Fibroblast of skin of scalp (primary cell): ENCODE data around the gene TMOD2.

Source experiments
- DNase-seq: peaks from one replicate; pipeline ENCODE4 v3.0.0-alpha.2; 2013

Gene TMOD2

DNA sequence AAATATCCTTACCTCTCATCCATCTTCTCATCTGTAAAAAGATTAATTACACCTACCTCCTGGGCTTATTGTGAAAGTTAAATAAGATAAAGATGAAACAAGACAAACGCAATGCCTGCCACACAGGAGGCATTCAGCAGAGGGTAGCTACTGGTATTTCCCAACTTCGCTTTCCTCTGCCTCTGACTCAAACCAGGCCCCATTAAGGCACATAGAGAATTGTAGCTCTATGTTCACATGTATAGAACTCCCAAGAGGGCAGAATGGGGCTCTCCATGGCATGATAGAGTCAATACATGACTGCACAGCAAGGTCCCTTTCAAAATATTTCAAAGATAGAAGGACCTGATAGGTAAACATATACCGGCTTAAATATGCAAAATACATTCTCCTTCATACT, 15.3 kb upstream of the TMOD2 start:
- no peak for DNase-seq

DNA sequence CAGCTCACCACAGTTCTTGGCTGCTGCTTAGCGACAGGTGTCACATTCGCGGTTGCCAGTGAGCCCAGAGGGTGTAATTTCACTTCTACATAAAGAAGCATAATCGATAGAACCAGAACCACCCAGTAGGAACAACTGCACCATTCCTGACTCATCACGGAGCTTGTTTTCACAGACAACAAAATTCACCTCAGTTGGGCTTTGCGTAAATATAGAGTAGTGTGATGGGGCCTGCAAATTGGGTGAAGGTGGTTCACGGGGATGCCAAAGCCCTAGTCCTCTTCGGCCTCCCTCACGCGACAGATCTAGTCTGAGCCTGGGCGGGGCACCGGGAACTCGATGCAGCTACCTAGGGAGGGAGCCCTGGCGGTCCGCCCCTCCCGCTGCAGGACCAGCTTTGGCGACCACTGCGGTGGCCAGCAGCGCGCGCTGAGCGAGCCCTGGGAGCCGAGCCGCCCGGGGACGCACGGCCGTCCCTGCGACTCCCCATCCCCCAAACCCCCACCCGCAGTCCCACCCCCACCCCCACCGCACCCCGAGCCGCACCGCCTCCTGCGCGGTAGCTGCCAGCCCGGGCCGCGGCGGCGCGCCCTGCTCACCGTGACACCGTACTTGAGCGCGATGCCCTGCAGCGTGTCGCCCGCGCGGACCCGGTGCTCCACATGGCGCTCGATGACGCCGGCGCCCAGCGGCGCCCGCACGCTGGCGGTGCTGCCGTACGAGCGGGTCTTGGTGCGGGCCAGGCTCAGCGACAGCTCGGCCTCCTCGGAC, 14.5 kb upstream of the TMOD2 start:
- DNase-seq = peak; percentile 24

DNA sequence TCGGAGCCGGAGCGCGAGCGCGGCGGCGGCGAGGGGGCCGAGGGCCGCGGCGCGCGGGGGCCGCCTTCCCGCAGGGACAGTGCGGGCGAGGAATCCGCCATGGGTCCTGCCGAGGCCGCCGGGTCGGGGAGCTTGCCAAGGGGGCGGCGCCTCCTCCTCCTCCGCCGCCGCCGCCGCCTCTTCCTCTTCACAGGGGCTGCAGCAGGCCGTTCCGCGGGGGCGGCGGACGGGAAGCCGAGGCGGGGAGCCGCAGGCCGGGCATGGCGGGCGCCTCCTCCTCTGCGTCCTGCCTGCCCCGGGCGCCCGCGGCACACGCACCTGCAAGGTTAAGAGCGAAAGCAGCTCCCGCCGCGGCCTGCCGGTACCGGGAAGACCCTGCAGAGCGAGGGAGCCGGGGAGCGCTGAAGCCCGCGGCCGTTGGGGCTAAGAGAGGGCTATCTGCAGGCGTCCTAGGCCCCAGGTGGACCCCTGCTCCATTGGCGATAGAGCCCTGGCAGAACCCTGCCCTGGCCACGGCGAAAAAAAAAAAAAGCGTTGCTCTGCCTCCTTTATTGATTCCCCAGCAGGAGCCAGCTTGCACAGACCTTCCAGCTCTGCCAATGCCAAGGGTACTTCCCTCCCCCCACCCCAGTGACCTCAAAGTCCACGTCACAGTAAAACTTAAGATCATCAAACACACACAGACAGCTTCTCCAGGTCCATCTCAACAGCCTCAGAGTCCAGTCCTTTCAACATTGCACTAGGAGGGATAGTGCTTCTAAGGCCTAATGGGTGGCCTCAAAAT, 13.7 kb upstream of the TMOD2 start, which contains the start of gene LYSMD2:
TSS of gene LYSMD2 (minus strand) at position 134 of the 784 bp plus-strand sequence. CDS start at position 101, 33 bp downstream.
- DNase-seq = peak; percentile 65

DNA sequence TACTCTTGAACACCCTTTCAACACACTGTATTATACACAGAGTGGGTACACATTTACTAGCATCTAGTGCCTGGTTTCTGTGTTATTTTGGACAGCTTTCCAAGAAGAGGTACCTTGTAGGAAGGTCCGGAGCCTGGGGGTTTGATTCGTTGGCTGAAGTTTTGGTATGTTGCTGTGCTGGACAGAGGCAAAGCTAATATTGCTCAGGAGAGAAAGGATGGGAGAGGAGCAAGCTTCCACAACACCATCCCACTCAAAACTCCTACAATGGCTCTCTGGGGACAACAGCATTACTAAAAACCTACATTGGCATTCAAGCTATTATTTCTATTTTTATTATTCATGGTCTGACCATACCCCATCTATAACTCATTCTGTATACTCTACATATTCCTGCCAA, 12.8 kb upstream of the TMOD2 start:
- DNase-seq = no peak

DNA sequence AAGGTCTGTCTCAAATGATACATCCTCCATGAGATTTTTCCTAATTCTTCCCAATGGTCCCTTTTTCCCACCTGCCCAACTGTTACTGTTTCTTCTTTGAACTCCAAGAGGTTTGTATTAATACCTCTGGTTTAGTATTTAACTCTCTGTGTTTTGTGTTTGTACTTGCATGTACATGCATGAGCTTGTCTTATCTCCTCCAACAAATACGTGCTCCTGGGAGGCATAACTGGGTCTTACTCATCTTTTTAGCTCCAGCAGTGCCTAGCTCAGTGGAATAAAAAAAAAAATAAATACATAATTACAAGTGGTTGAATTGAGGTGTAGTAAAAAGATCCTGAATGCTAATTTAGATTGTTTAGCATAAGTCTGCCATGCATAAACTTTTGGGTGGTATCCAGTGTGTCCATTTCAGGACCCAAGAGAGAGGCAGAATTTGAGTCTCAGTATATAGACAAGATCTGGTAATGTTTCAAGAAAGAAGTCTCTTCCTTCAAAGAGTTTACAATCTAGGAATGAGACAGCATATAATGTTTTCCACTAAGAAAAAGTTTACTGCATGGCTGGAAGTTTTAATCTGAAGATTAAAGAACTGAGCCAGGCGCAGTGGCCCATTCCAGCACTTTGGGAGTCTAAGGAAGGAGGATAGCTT, 12.2 kb upstream of the TMOD2 start:
- no peak for DNase-seq

DNA sequence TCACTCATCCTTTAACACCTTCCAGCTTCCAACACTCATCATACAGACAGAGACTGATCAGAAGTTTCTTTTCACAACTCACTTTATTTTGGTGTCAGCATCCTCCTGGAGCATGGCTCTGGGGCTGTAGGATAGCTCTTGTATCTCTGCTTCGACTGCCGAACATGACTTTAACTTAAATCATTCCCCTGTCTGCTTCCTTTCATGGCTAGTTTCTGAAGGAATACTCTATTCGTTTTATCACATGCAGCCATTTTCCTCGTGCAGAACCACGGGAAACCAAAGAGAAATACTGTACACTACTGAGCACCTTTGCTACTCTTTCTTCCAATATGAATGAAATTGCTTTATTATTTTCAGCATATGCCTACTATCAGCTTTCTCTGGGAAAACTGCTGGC, 2.1 kb upstream of the TMOD2 start:
- DNase-seq = no peak

DNA sequence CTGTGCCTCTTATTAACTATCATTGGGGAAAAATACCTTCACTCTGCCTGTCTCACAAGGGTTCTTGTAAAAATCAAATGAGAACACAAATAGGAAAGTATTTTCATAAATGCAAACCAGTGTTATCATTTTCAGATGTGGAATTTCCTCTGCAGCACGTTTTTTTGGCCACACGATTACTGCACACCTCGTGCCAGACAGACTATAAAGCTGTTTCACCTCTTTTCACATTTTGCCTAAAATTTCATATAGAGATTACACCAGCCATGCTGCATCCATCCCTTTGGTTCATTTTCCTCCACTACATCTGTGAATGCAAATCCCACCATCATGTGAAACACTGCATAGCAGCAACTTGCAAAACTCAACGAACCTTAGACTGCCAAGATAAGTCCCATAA, 1.2 kb upstream of the TMOD2 start:
- DNase-seq = no peak

DNA sequence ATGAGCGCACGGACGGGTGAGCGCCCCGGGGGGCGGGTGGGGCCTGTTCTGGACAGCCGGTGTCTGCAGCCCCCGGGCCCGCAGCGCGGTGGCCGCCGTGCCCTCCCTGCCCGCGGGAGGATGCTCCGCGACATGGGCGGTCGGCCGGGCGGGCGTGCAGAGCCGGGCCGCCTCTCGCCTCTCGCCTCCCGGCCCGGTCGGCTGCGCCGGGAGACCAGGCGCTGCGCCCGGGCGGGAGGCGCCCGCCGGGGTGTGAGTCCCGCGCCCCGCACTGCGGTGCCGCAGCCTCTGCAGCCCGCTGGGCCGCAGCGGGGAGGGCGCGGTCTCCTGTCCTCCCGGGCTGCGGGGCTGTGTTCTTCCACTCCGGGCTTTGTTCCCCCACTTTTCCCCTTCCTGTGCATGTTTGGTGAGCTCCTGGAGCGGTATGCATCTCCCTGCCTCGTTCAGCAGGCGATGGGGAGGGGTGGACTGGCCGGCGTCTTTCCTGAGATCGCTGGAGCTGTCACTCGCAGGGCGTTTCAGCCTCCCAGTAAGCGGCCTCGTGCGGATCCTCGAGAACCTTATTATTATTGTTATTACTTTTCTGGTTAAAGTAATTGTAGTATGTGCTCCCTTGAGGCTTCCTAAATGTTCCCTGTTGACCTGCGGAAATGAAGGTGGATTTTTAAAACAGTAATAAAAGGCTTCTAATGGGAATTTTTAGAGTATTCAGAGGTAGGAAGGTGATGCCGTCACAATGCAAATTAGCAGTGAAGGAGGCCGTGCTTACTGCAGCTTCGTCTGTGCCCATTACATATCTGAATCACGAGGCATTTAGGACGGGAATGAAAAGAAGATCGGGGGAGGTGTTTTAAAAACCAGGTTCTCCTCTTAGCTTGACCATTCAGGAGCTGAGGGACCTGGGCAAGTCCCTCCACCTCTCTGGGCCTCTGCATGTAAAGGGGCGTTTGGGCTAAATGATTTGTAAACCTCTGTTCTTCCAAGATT, 593 bp downstream of the TMOD2 start:
- peak; percentile 27 for DNase-seq

DNA sequence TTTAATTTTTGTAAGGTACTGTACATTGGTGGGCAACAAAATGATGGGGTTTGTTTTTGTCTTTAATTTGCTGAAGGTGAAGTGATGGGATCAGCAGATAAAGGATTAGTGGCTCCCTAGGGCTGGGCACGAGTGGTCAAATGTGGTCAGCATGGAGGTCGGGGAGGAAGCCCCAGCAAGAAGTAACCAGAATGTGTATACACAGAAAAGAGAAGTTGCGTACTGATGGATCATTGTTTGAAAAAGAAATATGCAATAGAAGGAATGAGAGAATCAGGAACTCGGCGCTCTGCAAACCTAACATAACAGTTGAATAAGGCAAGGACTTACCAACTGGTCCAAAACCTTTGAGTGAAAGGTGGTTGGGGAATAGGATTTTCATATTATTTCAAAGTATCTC, 1.5 kb downstream of the TMOD2 start:
- no peak for DNase-seq

DNA sequence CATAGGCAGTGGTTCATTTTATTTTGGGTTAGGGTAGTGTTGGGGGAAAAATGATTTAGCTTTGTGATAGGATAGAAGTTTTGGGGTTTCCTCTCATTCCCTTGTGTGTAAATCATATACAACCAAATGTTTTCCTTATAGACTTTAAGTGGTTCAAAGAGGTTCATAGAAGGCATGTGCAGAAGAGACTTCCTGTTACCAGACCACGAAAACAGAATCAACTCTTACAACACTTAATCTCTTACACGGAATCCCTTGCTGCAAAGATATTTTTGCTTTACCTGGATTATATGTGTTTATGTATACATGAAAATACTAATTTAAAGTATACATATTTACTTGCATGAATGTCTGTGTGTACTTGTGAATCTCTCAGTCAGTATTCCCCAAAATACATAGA, 2.9 kb downstream of the TMOD2 start:
- DNase-seq = no peak

DNA sequence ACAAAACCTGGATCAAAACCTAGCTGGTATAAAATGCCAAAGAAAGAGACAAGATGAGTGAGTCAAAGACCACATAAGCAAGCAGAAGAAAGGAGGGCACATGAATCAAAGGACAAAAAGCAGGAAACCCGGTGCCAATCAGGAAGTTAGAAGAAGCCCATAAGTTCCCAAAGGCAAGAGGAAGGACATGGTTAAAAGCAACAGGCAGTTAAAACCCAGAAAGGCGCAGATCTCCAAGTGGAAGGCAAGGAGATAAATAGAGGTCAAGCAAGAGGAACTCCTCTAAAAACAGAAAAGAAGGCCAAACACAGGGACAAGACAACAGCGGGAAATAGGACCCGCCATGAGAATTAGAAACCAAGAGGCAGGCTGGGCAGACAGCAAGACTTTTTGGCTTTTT, 4.4 kb downstream of the TMOD2 start:
- no peak for DNase-seq

DNA sequence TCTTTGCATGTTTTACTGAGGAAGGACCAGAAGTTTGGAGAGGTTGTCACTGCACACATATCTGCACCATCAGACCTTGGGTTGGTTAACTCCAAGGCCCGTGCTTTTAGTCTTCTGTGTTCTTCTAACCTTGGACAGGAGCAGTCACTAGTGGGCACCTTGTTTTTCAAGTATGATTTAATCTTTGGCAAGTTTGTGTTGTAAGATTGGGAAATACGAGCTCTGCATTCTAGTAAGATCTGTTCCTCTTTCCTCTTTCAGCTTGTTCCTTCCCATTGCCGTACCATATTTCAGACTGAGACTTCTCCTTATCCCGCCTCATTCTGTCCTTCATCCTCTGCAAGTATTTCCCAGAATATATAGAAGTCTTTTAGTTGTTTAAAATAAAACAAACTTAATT, 5.1 kb downstream of the TMOD2 start:
- no peak for DNase-seq

DNA sequence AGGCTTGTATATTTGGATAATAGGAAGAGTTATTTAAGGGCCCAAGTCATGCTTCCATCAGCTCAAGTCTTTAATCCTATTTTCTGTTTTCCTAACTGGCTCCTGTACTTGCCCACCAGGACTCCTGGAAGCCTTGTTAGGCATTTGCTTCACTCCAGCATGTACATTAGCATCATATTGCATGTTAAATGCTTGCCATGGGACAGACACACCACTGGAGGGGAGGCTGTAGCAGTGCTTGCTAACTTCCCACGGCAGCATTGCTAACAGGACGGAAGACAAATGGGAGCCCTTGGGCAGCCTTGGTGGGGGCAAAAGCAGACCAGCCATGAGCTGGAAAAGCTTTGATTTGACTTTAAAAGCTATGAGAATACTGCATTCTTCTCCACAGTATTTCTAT, 6.1 kb downstream of the TMOD2 start:
- DNase-seq = no peak

DNA sequence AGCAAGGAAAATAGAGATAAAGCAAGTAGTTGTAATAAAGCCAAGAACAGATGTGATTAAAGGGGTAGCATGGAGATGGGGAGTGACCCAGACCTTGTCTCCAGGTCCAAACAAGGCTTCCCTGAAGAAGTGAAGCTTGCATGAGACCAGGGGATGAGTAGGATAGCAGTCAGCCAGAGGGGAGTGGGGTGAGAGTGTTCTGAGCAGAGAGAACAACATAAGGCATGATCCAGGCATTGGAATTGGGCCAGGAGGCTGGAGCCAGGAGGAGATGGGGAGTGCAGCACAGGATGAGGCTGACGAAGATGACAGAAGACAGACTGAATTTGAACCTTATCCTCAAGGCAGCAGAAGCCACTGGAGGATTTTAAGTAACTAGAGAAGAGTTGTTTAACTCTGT, 7.2 kb downstream of the TMOD2 start:
- peak; percentile 86 for DNase-seq

DNA sequence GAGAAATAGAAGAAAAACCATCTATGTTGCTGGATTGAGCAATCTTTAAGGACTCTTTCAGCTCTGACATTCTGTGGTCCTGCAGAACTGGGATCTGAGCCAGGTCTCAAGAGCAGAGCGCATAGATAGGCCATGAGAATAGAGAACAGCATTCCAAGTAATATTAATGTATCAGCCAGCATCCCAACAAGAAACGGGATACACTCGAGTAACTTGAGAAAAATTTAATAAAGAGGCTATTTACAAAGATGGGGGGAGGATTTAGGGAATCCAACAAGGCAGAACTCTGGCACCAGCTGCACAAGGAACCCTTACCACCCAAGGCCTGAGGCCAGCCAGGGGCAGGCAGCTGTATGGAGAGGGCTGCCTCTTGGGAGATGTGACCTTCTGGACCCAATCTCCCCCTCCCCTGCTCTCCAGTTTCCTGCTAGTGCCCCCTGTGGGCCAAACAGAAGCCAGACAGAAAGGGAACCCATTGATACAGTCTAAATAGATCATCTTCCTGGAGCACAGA, 8.2 kb downstream of the TMOD2 start:
- peak; percentile 99 for DNase-seq

DNA sequence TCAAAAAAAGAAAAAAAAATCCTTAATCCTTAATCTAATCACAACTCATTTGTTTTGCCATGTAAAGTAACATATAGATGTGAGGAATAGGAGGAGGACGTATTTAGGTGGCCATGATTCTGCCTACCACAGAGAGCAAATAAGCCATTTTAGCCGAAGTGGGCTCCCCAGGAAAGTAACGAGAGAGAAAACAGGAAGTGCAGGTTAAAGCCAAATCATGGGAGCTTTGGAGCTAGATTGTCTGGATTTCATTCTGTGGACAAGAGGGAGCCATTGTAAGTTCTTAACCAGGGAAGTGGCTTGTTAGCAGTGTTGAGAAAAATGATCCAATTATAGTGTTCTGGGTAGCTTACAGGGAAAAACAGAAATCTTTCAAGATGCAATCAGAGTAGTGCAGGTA, 9.4 kb downstream of the TMOD2 start:
- no peak for DNase-seq

DNA sequence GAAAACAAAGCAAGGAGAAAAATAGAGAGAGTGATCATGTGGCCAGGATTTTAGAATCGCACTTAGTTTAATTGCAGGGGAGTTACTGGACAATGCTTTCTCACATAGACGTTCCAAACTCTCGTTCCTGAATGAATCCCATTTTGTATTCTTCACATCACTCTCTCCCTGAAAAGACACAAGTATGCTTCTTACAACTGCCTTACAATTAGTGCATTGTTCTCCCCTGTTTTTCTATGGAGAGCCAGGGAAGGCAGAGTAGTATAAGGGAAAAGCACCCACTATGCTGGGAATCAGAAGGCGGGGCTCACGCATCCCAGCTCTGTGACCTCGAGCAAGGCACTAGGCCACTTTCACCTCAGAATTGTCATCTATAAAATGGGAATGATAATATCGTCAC, 14.4 kb downstream of the TMOD2 start:
- DNase-seq = no peak

DNA sequence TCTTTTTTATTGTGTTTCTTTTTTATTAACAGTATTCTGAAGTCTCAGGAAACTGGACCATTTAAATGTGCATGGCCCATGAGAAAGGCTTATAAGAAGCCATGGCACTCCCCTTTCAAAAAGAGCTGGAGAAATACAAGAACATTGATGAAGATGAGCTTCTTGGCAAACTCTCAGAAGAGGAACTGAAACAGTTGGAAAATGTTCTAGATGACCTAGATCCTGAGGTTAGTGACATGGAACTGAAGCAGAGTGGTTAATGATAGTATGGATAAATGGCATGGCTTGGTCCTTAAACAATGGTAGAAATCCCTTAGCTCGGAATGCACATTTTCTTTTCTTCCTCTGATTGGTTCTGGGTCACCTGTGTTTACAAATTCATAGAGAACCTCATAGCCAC, 14.9 kb downstream of the TMOD2 start:
- DNase-seq = no peak

DNA sequence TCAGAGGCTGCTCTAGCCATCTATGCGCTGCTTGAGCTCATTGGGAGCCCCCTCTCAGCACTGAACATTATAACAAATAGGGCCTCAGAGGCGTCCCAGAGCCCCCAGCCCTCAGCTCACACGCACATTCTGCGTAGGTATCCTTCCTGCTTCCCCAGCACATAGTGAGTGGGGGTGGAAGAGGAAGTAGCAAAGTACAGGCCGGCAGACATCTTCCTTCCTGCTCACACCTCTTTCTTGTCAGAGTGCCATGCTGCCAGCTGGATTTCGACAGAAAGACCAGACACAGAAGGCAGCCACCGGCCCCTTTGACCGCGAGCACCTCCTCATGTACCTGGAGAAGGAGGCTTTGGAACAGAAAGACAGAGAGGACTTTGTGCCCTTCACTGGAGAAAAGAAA, 16.6 kb downstream of the TMOD2 start:
- no peak for DNase-seq

DNA sequence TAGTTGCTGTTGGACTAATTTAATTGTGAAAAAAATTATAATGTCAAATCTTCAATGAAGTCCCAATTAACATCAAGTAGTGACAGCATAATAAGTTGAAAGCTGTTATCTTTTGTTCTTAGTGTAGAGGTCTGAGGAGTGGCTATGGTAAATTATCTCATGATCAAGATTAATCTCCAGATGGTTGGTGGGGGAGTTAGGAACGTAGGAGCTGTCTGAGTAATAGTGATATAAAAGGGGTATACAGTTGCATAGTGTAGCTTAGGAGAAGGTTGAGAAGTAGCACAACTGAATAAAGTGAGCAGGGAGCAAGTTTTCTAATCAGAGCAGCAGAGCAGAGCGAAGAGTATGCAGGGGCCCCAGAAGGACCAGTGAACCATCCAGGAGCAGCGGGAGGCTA, 19.5 kb downstream of the TMOD2 start:
- no peak for DNase-seq

DNA sequence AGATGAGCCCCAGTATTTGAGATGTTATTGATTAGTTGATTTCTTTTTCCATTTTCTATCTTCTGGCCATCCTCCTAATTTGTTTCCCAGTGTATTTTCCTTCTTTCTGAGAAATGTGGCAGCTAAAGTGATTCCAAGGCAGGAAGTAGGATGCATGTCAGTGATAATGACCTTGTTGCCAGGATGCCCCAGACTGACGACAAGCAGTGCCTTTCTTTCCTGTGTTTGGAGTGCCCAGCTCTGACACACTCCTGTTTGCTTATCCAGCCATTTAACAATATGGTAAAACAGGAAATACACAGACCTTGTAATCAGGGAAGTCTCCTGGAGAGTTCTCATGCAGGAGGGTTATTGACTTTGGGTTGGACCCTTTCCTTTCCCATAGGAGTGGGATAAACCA, 20.4 kb downstream of the TMOD2 start:
- no peak for DNase-seq

DNA sequence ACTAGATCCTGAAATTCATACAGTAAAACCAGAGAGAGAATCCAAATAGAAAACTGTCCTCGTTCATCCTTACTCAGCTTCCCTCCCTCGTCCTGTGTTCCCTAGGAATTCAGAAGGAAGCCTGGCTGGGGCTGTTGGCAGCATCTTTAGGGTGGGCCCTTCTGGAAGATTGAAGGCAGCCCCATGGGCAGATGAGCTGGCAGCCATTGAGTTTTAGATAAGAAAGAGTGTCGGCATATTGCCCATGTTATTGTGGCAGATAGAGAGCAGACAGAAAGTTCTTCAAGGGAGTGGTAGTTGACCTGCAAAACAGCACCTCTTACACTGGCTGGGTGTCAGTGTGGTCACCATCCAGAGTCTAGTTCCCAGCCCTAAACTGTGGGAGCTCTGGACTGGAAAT, 23.5 kb downstream of the TMOD2 start:
- DNase-seq = no peak
